ENCODE measurements around the gene EPHA8.

The EPHA8 gene

DNA sequence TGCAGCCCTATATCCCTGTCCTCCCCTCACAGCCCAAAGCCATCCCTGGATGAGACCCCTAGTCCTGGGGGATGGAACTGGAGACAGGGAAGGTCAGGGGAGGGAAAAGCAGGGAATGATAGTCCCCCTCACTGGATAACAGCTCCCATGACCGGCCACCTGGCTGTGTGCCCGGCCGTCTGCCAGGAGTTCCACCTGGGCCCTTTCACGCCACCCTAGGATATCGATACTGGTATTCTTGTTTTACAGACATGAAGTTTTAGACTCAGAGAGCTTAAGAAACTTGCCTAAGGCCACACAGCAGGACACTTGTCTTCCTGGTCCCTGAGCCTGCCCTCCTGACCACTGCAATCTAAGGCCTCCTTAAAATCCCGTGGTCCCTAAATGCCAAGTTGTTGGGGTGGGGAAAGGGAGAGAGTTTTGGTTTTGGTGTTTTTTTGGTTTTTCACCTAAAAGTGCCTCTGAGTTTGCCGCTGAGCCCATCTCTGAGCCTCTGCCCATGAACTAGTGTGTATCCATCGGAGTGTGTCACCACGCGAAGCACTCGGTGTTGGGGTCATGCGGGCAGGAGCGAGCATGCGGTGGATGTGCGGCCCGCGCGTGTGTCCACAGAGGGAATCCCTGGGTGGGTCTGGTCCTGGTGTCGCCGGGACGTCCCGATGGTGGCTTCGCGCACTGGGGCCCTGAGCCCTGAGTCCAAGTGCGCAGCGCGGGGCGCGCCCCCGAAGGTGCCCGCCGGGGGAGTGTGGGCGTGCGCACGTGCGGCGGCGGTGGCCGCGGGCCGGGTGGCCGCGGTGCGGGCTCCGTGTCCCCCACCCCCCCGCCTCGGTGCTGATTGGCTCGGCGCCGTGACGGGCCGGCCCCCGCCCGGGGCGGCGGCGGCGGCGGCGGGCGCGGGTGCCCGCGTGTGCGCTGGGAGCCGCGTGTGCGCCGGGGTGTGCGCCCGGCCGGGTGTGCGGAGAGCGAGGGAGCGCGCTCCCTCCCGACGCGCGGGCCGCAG is at the start of gene EPHA8:
TSS of gene EPHA8 (plus strand) at position 906 of the 1,000 bp plus-strand sequence. CDS start 147 bp downstream, outside the sequence.
- no peak for DNase-seq

DNA sequence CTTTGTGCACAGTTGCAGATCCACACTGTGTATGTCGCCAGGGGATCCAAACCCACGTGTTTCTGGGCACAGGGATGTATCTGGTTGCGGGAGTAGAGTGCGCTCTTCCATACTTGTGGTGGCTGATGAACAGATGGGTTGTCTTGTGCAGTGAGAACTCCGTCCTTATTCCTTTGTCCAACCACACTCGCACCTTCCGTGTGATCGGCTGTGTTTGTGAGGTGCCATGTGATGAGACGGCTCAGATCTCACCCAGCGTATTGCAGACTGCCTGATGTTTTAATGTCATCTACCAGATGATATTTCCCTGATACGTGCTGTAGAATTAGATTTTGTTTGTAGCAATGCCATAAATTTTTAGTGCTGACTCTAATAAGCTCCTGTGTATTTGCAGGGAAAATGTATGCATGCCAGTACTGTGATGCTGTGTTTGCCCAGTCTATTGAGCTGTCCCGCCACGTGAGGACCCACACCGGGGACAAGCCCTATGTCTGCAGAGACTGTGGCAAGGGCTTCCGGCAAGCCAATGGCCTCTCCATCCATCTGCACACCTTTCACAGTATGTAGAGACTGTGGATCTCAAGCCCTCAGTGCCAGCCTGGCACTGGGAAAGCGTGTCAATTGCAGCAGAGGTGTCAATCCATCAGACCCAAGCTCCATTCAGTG is 46.2 kb upstream of the EPHA8 start:
- no peak for DNase-seq

DNA sequence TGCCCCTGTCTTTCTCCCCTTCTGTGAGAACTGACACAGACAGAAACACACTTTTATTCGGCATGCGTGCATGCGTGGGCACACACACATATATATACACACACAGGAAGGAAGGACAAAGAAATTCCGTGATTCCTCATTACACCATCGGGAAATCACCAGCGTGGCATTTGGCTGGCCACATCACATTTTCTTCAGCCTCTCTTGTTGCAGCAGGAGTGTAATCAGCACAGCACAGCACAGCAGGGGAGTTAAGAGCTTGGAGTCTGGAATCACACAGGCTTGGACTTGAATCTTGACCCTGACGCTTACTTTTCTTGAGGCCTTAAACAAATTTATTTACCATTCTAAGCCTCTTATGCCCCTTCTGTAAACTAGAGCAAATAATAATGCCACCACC is 45.3 kb upstream of the EPHA8 start:
- no peak for DNase-seq

- DNase-seq = no peak
Measured at GRCh38 chr1:22518379-22518778, 44.9 kb upstream of the EPHA8 start.

DNA sequence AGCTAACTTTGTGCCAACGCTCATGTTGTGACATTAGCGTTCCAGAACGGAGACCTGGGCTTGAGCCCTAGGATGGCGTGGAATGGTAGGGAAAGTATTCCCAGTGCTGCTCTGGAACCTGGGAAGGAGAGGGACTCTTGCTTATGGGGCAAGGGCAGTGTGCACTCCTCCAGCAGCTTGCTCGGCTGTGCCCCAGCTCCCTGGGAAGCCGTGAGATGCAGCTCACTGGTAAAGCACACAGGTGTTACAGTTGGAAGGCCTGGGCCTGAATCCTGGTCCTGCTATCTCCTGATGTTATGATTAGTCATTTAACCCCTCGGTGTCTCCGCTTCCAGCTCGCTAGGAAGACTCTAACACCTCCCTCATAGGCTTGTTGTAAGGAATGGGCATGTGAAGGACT is 42.4 kb upstream of the EPHA8 start:
- no peak for DNase-seq

- no peak for DNase-seq
Measured at GRCh38 chr1:22521692-22522091, 41.6 kb upstream of the EPHA8 start.

DNA sequence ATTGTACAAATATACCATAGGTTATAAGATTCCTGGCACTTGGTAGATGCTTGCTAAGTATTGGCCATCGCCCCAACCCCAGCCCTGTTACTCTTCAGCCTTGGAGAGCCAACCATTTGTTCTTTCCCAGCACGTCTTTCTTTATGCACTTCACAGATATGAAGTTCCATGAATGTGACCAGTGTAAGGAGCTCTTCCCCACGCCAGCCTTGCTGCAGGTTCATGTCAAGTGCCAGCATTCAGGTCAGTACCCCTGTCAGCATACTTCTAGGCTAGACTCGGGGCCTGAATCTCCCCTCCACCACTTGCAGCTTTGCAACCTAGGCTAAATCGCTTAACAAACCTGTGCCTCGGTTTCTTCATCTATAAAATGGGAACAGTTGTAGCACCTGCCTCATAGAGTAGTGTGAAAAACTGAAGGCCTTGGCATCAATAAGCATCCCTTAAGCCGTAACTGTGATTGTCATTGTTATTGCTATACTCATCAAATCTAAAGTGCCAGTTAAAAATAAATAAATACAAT is 41.0 kb upstream of the EPHA8 start:
- no peak for DNase-seq

DNA sequence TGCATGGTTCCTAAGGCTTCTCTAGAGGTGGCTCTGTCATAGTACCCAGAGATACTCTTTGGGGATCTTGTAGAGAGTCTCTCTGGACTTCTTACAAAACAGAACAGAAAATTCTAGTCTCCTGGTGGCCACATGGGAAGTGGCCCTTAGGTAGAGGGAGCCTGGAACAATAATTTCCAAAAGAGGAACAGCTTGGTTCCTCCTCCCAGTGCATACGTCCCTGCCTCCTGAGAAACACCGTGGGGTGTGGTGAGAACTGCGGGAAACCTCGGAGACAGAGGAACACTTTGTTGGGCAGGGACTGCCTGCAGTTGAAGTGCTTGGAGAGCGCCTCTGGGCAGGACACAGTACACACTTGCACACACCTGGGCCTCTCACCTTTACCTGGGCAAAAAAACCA is 38.8 kb upstream of the EPHA8 start:
- DNase-seq = no peak

DNA sequence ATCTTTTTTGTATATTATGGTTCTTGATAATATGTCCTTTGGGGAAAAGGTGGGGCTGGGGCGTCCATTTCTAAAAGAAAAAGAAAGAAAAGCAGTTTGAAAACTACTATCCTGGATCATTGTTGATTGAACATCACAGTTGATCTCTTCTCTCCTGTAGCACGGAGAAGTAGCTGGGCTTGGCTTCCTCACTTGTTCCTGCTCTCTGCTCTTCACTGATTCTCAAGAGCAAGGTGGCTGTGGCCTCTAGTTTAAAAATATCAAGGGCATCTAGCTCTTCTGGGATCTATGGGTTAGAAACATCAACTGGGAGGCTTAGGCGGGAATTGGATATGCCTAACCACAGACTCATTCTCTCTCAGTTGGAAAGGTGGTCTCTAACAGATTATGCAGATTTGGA is 38.1 kb upstream of the EPHA8 start:
- DNase-seq = no peak

DNA sequence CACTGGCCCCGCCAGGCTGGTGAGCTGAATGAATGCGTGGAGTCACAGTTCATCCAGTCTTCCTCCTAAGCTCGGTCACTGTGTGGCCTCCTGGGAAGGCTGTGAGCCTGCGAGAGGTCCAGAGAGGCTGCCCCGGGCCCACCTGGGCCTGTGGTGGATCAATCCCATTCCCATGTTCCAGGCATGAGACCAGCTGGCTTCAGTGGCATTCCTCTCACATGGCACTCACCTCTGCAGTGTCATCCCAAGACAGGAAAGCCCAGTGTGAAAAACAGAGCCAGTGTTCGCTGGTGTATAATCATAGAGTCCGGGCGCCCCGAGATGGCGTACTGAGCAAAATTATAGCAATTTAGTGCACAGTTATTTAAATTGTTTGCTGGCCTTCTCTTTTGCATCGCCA is 37.6 kb upstream of the EPHA8 start:
- no peak for DNase-seq

- no peak for DNase-seq
Measured at GRCh38 chr1:22526098-22526497, 37.2 kb upstream of the EPHA8 start.

- no peak for DNase-seq
Measured at GRCh38 chr1:22526677-22527076, 36.6 kb upstream of the EPHA8 start.

DNA sequence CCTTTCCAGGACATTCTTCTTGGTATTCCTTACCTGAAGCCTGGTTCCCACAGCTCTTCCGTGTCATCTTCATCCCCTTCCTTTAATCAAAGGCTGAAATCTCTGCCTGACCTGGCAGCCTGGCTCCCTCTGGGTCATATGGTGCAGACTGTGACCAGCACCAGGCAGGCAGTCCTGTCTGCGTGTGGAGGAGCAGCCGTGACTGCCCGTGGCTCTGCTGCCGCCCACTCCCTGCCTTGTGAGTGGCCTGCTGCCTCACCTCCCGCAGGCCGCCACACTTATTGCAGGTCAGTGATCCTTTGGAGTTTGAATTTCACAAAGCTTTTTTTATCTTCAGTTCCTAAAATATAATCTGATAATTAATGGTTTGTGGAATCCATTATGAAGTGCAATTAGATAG is 36.2 kb upstream of the EPHA8 start:
- no peak for DNase-seq

- DNase-seq = no peak
Measured at GRCh38 chr1:22527555-22528296, 35.6 kb upstream of the EPHA8 start.

DNA sequence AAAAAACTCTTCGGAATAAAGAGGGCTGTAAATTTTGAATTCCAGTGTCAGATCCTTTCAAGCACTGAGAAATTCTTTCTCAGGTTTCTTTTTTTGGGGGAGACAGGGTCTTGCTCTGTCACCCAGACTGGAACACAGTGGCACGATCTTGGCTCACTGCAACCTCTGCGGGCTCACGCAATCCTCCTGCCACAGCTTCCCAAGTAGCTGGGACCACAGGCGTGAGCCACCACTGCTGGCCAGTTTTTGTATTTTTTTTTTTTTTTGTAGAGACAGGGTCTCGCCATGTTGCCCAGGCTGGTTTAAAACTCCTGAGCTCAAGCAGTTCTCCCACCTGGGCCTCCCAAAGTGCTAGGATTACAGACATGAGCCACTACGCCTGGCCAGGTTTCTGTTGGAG is 34.8 kb upstream of the EPHA8 start:
- no peak for DNase-seq

DNA sequence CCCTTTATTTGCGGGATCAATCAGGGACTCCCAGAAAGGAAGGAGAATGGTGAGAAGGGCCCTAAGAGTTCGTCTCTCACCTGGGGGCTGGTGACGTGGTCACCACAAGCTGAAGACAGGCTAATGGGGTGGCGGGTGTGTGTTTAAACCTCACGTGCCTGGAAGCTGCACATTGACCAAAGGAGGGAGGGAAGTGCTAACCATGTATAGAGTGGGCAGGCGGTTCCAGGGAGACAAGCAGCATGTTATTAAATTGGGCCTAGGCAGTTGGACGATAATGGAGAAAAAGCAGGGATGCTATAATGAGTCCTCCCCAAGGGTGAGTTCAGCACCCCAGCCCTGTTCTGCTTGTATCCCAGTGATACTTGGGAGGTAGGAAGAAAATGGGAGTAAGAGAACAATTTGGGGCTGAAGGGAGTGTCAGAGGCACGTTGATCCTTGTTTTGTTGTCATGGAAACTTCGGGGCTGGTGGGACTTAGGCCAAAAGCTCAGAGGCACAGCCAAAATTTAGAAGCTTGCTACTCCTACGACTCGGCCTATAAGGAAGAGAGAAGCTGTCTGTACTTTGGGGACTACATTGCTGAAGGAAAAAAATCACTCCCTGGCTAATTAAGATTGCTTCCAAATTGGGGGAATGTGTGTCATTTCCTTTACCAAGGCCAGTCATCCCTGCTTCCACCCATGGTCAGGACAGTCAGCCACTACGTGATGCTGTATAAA is 33.2 kb upstream of the EPHA8 start:
- no peak for DNase-seq

- DNase-seq = no peak
Measured at GRCh38 chr1:22530715-22531114, 32.6 kb upstream of the EPHA8 start.

DNA sequence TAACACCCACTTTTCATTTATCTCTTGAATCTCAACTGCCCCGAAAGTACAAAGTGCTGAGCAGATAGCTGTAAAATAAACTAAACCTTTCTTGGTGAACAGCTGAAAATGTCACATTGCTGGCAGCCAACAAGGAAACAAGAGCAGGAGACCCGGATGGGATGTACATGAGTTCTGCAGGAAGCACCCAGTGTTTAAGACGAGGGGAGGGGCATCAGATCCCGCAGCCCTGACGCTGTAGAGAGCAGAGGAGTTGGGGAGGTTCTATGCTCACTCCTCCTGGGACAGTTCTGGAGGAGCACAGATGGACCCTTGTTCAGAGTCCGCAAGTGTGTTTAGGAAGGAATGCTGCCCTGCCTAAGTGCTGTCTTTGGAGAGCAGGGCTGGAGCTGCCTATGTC is 32.0 kb upstream of the EPHA8 start:
- DNase-seq = no peak

DNA sequence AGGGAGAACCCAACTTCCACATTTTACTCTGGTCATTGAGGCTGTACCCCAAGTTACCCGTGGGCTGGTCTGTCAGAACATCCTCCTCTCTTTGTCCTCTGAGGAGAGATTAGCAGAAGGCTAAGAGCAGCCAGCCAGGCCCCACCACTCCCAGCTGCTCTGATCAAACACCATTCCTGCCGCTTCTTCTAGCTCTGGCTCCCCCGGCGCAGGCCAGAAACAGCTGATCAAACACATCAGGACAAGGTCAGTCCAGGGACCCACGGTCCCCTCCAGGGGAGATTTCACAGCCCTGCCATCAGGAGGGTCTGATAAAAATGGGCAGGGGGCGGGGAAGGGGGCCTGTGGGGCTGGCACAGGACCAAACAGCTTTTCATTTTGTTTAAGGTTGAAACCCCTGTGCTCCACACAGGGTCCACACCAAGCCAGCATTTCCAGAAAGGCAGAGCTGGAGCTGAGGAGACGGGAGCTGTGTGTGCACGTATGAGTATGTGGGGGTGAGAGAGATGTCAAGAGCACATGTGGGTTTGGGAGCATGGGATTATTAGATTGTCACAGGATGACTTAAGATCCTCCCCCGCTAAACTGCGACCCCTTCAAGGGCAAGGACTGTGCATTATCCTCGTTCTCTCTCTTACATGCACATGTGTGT is 29.9 kb upstream of the EPHA8 start:
- no peak for DNase-seq

- DNase-seq = no peak
Measured at GRCh38 chr1:22534951-22535350, 28.3 kb upstream of the EPHA8 start.

DNA sequence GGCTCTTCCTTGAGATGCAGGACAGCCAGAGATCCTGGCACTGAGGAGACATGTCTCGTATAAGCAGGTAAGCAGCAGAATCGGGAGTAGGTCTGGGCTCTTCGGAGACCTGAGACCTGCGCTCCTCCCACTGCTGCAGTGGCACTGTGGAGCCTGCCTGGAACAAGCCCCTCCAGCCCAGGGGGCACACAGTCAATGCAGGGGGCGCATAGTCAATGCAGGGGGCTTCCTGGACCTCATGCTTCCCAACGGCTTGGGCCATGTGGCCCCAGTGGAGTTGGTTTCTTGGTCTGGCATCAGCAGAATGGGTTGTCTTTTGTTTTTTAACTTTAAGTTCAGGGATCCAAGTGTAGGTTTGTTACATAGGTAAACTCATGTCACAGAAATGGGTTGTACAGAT is 27.9 kb upstream of the EPHA8 start:
- DNase-seq = no peak

GRCh38 chr1:22536506-22536905 is 26.8 kb upstream of the EPHA8 start:
- DNase-seq = no peak
